ENCODE data around the gene IL37.

IL37 gene

DNA sequence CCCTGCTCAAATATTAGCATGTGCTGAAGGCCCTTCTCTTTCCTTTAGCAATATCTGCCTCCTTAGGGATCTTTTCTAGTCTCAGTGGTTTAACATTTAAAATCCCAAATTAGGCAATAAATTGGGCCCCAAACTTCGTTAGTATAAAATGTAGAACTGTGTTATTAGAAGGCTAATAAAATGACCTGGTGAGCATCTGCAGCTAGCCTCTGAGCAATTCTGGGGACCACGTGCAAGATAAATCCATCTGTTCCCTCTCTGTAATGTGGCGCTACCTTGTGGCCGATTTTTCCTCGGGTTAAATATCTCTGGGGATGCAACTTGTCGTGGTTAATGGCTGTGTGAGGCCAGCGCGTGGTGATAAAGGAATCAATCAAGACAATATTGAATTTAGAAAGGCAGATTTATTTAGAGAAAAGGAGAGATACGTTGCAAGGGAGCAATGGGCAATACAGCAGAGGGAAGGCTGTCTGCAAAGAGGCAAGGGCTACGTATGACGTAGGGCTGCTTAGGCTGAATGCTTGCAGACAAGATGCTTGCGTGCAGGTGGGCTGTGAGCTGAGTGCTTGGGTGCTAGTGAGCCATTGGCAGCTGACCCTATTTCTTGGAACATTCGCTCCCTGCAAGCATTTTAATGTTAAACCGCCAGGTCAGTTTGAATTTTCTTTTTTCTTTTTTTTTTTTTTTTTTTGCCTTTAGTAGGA, 48.3 kb downstream of the IL37 start:
- Histone ChIP-seq H3K4me1 (ENCODE audit: control insufficient read depth, insufficient read depth, low read length) (no peaks in the 10 kb centered on the region), H3K4me3 (ENCODE audit: insufficient read depth, low read depth, low read length) (no peak overlapping the region), H3K9me3 (ENCODE audit: control insufficient read depth, low read length) (no peaks in the 10 kb centered on the region), H3K27me3 (ENCODE audit: control insufficient read depth, insufficient read depth, low read length, poor library complexity, severe bottlenecking) (no peaks in the 10 kb centered on the region), H3K27ac (ENCODE audit: insufficient read depth, low read depth, low read length, poor library complexity, severe bottlenecking) (no peak overlapping the region), H3K36me3 (ENCODE audit: control insufficient read depth, insufficient read depth, low read length) (no peaks in the 10 kb centered on the region)
- WGBS, 2 experiments = 81 to 83% methylated on average over 14 of the region's 14 CpGs

DNA sequence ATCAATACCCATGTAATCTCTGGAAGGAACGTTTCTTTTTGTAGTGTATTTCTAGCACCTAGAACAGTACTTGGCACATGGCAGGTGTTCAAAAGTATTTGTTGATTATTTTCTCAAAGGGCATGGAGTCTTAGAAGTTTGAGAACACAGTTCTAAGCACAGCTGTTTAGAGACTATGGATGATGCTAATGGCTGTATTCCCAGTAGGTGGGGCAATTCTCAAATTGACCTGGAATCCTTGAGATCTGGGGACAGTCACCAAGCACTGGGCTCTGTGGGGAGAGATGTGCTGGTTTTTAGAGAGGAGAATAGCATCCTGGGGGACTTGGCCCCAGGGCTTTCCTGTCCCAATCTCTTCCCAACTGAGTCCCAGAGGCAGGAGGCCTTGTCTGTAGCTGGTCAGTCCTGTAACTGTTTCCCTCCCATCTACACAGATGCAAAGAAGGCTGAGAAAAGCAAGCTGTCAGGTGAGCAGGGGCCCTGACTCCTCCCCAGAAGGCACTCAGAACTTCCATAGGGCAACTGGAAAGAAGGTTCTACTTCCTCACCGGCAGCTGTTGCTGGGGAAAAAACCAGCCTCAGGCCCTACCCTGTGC, 49.4 kb downstream of the IL37 start:
- no peaks in the 10 kb centered on the region for H3K36me3 ChIP-seq (ENCODE audit: control insufficient read depth, insufficient read depth, low read length)
- no peaks in the 10 kb centered on the region for H3K9me3 ChIP-seq (ENCODE audit: control insufficient read depth, low read length)
- WGBS, 2 experiments = 58 to 71% methylated on average over 2 of the region's 2 CpGs
- H3K4me3 ChIP-seq (ENCODE audit: insufficient read depth, low read depth, low read length) = no peak overlapping the region
- H3K27ac ChIP-seq (ENCODE audit: insufficient read depth, low read depth, low read length, poor library complexity, severe bottlenecking) = no peak overlapping the region
- H3K27me3 ChIP-seq (ENCODE audit: control insufficient read depth, insufficient read depth, low read length, poor library complexity, severe bottlenecking) = no peaks in the 10 kb centered on the region
- no peaks in the 10 kb centered on the region for H3K4me1 ChIP-seq (ENCODE audit: control insufficient read depth, insufficient read depth, low read length)

DNA sequence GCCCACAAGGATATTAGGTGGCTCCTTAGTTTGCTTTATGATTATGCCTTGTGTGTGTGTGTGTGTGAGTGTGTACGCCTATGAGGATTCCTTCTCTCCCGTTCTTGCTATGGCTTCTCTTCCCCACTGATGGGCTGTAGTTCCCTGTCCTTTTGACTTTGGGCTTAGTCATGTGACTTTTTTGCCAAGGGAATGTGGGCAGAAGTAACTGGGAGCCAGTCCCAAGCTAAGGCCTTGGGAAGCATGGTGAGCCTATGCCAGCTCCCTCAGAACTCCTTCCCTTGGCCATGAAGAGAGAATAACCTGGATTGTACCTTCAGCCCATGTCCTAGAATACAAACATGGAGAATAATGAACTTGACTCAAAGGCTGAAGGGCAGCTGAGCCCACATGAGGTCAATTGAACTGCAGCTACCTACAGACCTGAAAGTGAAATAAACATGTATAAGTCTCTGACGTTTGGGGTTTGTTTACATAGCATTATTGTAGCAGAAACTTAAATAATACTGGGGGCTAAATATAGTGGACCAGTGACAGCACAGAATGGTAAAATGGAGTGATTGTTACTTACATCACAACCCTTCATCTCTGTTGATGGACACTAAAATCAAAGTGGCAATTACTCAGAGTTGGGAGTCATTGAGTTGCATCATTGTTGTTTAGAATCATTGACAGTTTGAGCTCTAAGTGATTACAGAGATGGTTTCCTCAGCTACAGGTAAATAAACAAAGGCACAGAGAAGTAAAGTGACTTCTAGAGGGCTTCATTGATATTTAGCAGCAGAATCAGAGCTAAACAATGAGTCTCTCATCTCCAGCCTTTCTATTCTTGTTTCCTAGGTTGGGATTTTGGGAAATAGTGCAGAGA, 51.6 kb downstream of the IL37 start:
- no peak overlapping the region for H3K27ac ChIP-seq (ENCODE audit: insufficient read depth, low read depth, low read length, poor library complexity, severe bottlenecking)
- H3K4me1 ChIP-seq (ENCODE audit: control insufficient read depth, insufficient read depth, low read length) = no peaks in the 10 kb centered on the region
- H3K9me3 ChIP-seq (ENCODE audit: control insufficient read depth, low read length) = no peaks in the 10 kb centered on the region
- H3K36me3 ChIP-seq (ENCODE audit: control insufficient read depth, insufficient read depth, low read length) = no peaks in the 10 kb centered on the region
- 84 to 88% methylated on average over 3 of the region's 3 CpGs for WGBS, 2 experiments
- H3K27me3 ChIP-seq (ENCODE audit: control insufficient read depth, insufficient read depth, low read length, poor library complexity, severe bottlenecking) = no peaks in the 10 kb centered on the region
- no peak overlapping the region for H3K4me3 ChIP-seq (ENCODE audit: insufficient read depth, low read depth, low read length)

DNA sequence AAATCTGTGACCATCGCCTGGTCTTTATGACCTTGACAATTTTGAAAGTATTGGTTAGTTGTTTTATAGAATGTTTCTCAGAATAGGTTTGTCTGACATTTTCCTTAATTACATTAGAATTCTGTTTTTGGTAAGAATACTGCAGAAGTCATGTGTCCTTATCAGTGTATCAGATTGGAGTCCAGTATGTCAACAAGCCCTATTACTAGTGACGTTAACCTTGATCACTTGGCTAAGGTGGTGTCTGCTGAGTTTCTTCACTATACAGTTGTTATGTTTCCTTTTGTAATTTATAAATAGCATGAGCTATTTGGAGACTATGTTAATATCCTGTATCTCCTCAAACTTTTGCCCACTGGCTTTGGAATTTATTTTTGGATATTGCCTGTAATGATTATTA, 56.1 kb downstream of the IL37 start:
- WGBS, 2 experiments = 88 to 94% methylated on average over 2 of the region's 2 CpGs
- no peaks in the 10 kb centered on the region for H3K27me3 ChIP-seq (ENCODE audit: control insufficient read depth, insufficient read depth, low read length, poor library complexity, severe bottlenecking)
- H3K4me3 ChIP-seq (ENCODE audit: insufficient read depth, low read depth, low read length) = no peak overlapping the region
- H3K36me3 ChIP-seq (ENCODE audit: control insufficient read depth, insufficient read depth, low read length) = no peaks in the 10 kb centered on the region
- H3K9me3 ChIP-seq (ENCODE audit: control insufficient read depth, low read length) = no peaks in the 10 kb centered on the region
- no peak overlapping the region for H3K27ac ChIP-seq (ENCODE audit: insufficient read depth, low read depth, low read length, poor library complexity, severe bottlenecking)
- H3K4me1 ChIP-seq (ENCODE audit: control insufficient read depth, insufficient read depth, low read length) = no peaks in the 10 kb centered on the region

Measured in ectodermal cell (in vitro differentiated cells).